Left cardiac atrium (tissue), 4 donors: ENCODE results near the gene ACTR3. TPM values are rescaled to one million over a fixed set of nuclear protein-coding genes. Genes with fewer than 3 reads are reported as not detected.
"Not testable (repeated sequence)": the region's sequence is repeated elsewhere in the genome, so short reads cannot be mapped to it uniquely, and the experiment has no call there.

Experiments
- ATAC-seq, 2 donors: fragments of 200-7000 bp; cut with Tn5 transposase; one replicate each; pipeline ENCODE4 v1.9.1; 2020; ENCODE audit warnings: mild to moderate bottlenecking in 2 of 2, moderate library complexity in 2 of 2
- DNase-seq: peaks from one replicate; pipeline ENCODE4 v3.0.0-alpha.2; 2020
- intact Hi-C, 2 donors: fragments of 100-400 bp; cut with DNase I; formaldehyde crosslinking; loops; one replicate each; pipeline versions ENCODE4 v1.14.1 to v1.15.1; 2022 to 2023
- long read RNA-seq: library from polyadenylated mRNA; unstranded; transcript quantifications from one replicate; pipeline ENCODE4 v2.0.0, GENCODE V29; 2021
- total RNA-seq, 2 donors: library from RNA; stranded (reverse); fragmentation: NEBNext Ultra II Directional; extraction: Animal tissue kit (Norgen Biotek cat#: 25700); gene quantifications; one replicate each; pipeline ENCODE4 v1.2.1, GENCODE V29; 2021
- donor health status: DM: no; HTN: yes; CAD: no.
- donor health status: DM: no; HTN: yes; CAD: no; lungs with severe emphysema.
- donor health status: DM: yes; HTN: yes; CAD: no.
- donor health status: Dilated cardiomyopathy.

The ACTR3 gene
- total RNA-seq, result 100 to 1,000 TPM; 132 to 184 TPM
- long read RNA-seq, full-length matches to known transcripts, result 179 of 195 reads
- long read RNA-seq, partial matches to known transcripts, result 9 of 195 reads
- long read RNA-seq, other reads (novel, unspliced or antisense), result 7 of 195 reads

- ATAC-seq, result peak; percentile 97
- intact Hi-C loops, result loop anchor here in 1 of 2 donors (2.0 kb wide), 1 partner anchor 133 kb away; the partner anchor contains the start of gene SLC35F5
- peak; percentile 98 for DNase-seq
These were observed at the start of gene ACTR3 for GRCh38 chr2:113889471-113890252. Gene ACTR3, plus strand, starts transcription at chr2:113890089. Its CDS starts 191 bp downstream, at chr2:113890280.

- DNase-seq, result no peak
- intact Hi-C loops, result no loop called here
- no peak for ATAC-seq
These were observed 49.4 kb upstream of the ACTR3 start for GRCh38 chr2:113840518-113840917.

- intact Hi-C loops, result no loop called here
- no peak for DNase-seq
- ATAC-seq, result peak in 1 of 2 donors; percentile 78
These were observed 46.8 kb upstream of the ACTR3 start for GRCh38 chr2:113842919-113843736.

GRCh38 chr2:113843737-113844050, 46.2 kb upstream of the ACTR3 start:
- DNase-seq, intact Hi-C loops: not testable (repeated sequence)

GRCh38 chr2:113845261-113845660, 44.6 kb upstream of the ACTR3 start:
- ATAC-seq (no peak), DNase-seq (no peak)
- intact Hi-C loops, result no loop called here

More at GRCh38 chr2:113843737-113844050, 46.2 kb upstream of the ACTR3 start:
- peak in 1 of 2 donors; percentile 9 for ATAC-seq

GRCh38 chr2:113845796-113846195, 44.1 kb upstream of the ACTR3 start:
- DNase-seq, ATAC-seq, intact Hi-C loops: not testable (repeated sequence)

- intact Hi-C loops, result no loop called here
- DNase-seq (no peak), ATAC-seq (no peak)
These were observed 43.5 kb upstream of the ACTR3 start for GRCh38 chr2:113846429-113846828.

GRCh38 chr2:113847144-113847543, 42.7 kb upstream of the ACTR3 start:
- ATAC-seq, result peak in 1 of 2 donors; percentile 7
- no peak for DNase-seq
- intact Hi-C loops, result no loop called here

GRCh38 chr2:113848758-113849415, 41.0 kb upstream of the ACTR3 start:
- peak in 1 of 2 donors; percentile 61 for ATAC-seq
- no peak for DNase-seq
- intact Hi-C loops, result no loop called here

GRCh38 chr2:113850687-113851086, 39.2 kb upstream of the ACTR3 start:
- ATAC-seq (peak in 1 of 2 donors; percentile 36), DNase-seq (no peak)
- intact Hi-C loops, result no loop called here

GRCh38 chr2:113851640-113852039, 38.2 kb upstream of the ACTR3 start:
- intact Hi-C loops, result no loop called here
- ATAC-seq, result peak; percentile 89 to 96
- DNase-seq, result no peak

- DNase-seq, result no peak
- no peak for ATAC-seq
- intact Hi-C loops, result no loop called here
These were observed 35.7 kb upstream of the ACTR3 start for GRCh38 chr2:113854208-113854607.

GRCh38 chr2:113854970-113855740, 34.7 kb upstream of the ACTR3 start:
- DNase-seq (no peak), ATAC-seq (no peak)
- intact Hi-C loops, result no loop called here

GRCh38 chr2:113857464-113857863, 32.4 kb upstream of the ACTR3 start:
- no peak for DNase-seq
- intact Hi-C loops, result no loop called here
- ATAC-seq, result peak in 1 of 2 donors; percentile 52

GRCh38 chr2:113858764-113859163, 31.1 kb upstream of the ACTR3 start:
- ATAC-seq, result peak in 1 of 2 donors; percentile 73
- intact Hi-C loops, result no loop called here

GRCh38 chr2:113861740-113862139, 28.1 kb upstream of the ACTR3 start:
- intact Hi-C loops, result no loop called here
- ATAC-seq (no peak), DNase-seq (no peak)

More at GRCh38 chr2:113858764-113859163, 31.1 kb upstream of the ACTR3 start:
- DNase-seq, result no peak

- intact Hi-C loops, result no loop called here
- peak in 1 of 2 donors; percentile 31 for ATAC-seq
- no peak for DNase-seq
These were observed 26.7 kb upstream of the ACTR3 start for GRCh38 chr2:113863144-113863543.

- intact Hi-C loops, result no loop called here
- no peak for ATAC-seq
- DNase-seq, result no peak
These were observed 22.3 kb upstream of the ACTR3 start for GRCh38 chr2:113867571-113867970.

GRCh38 chr2:113869253-113869652, 20.6 kb upstream of the ACTR3 start:
- no peak for DNase-seq
- intact Hi-C loops, result no loop called here
- ATAC-seq, result no peak
